COR-L47 (cell line): ENCODE data around the gene SYCE3.

Experiments
- DNase-seq: peaks from one replicate; lab custom pipeline; 2025; lab: John Stamatoyannopoulos, UW

The SYCE3 gene

GRCh38 chr22:50576070-50576469 is 13.4 kb upstream of the SYCE3 start:
- peak; percentile 55 for DNase-seq

GRCh38 chr22:50575426-50575941 is 12.8 kb upstream of the SYCE3 start:
- no peak for DNase-seq

GRCh38 chr22:50574383-50574755 is 11.7 kb upstream of the SYCE3 start:
- no peak for DNase-seq

- no peak for DNase-seq
Measured at GRCh38 chr22:50573491-50574382, 11.0 kb upstream of the SYCE3 start.

- no peak for DNase-seq
Measured at GRCh38 chr22:50572965-50573364, 10.2 kb upstream of the SYCE3 start.

- DNase-seq = no peak
Measured at GRCh38 chr22:50571264-50572175, 8.8 kb upstream of the SYCE3 start.

- no peak for DNase-seq
Measured at GRCh38 chr22:50570861-50571260, 8.1 kb upstream of the SYCE3 start.

GRCh38 chr22:50569896-50570535 is 7.3 kb upstream of the SYCE3 start:
- no peak for DNase-seq

GRCh38 chr22:50569041-50569459 is 6.3 kb upstream of the SYCE3 start:
- DNase-seq = no peak

GRCh38 chr22:50568626-50569025 is 5.9 kb upstream of the SYCE3 start:
- no peak for DNase-seq

GRCh38 chr22:50567721-50568252 is 5.1 kb upstream of the SYCE3 start:
- DNase-seq = no peak

GRCh38 chr22:50564289-50564688 is 1.6 kb upstream of the SYCE3 start:
- no peak for DNase-seq

GRCh38 chr22:50563413-50564160 is 868 bp upstream of the SYCE3 start:
- DNase-seq = no peak

- no peak for DNase-seq
Measured at GRCh38 chr22:50561401-50562358, 1.0 kb downstream of the SYCE3 start.

GRCh38 chr22:50560034-50560433 is 2.7 kb downstream of the SYCE3 start:
- no peak for DNase-seq

GRCh38 chr22:50556703-50557102 is 6.0 kb downstream of the SYCE3 start:
- no peak for DNase-seq

- no peak for DNase-seq
Measured at GRCh38 chr22:50553310-50553709, 9.4 kb downstream of the SYCE3 start.

GRCh38 chr22:50551160-50551752 is 11.5 kb downstream of the SYCE3 start:
- no peak for DNase-seq

- no peak for DNase-seq
Measured at GRCh38 chr22:50550395-50550794, 12.3 kb downstream of the SYCE3 start.
